Activated naive CD4-positive, alpha-beta T cell treated with anti-CD3 and anti-CD28 coated beads, Interleukin-2, amount 50 U/mL, for 16 hours (primary cell): ENCODE measurements around the gene HHAT.

Experiments used
- DNase-seq: peaks from one replicate; pipeline ENCODE4 v3.0.0-alpha.2; 2020

The HHAT gene

GRCh38 chr1:210499956-210500355 is 171.3 kb downstream of the HHAT start:
- DNase-seq = no peak

DNA sequence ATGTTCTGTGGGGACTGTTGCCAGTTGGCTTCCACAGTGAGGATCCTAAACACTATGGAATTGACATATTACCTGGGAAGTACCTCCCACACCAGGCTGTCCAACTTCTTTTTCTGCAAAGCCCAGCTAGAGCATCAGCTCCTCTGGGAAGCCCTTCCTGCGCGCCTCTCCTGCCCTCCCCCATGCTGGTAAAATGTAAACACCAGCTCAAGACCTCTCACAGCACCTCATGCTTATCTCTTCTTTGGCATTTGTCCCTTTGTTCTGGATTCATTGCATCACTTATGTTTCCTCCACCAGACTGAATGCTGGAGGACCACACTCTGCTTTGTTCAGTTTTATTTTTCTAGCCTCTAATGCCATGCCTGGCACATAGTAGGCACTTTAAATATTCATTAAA is 172.1 kb downstream of the HHAT start:
- DNase-seq = no peak

- DNase-seq = no peak
These were observed 175.6 kb downstream of the HHAT start for GRCh38 chr1:210504286-210504685.

GRCh38 chr1:210505601-210506496 is 177.1 kb downstream of the HHAT start:
- DNase-seq = no peak

GRCh38 chr1:210506689-210507088 is 178.0 kb downstream of the HHAT start:
- DNase-seq = no peak

GRCh38 chr1:210516092-210516656 is 187.5 kb downstream of the HHAT start:
- DNase-seq = no peak

DNA sequence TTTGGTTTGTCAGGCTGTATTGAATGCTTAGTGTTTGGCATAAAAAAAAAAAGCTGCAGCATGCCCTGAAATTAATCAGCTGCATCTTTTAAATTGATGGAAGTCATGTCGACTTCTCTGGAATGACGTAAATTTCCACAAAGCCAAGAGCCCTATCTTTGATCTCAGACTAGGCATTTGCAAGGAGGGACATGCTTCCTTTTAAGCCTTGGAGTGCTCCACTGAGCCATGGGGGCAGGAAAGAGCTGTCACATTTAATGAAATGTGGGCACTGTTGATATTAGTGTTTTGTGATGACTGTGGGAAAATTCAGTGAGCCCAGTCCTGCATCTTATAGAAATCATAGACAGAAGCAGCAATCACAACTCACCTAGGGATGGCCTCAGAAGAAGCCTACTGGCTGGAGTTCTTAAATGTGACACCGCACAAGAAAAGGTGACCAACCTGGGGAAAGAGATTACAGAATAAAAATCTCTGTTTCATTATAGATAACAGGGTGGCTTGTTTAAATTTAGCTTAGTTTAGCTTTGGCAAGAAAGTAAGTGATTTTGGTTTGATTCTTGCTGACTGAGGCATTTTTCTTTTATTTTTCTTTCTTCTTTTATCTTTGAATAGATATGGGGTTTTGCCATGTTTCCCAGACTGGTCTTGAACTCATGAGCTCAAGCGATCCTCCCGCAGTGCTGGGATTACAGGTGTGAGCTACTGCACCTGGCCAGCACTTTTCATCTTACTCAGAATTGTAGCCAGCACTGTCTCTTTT is 188.2 kb downstream of the HHAT start:
- no peak for DNase-seq

GRCh38 chr1:210523830-210524229 is 195.1 kb downstream of the HHAT start:
- no peak for DNase-seq

- DNase-seq = no peak
These were observed 197.2 kb downstream of the HHAT start for GRCh38 chr1:210525716-210526454.

DNA sequence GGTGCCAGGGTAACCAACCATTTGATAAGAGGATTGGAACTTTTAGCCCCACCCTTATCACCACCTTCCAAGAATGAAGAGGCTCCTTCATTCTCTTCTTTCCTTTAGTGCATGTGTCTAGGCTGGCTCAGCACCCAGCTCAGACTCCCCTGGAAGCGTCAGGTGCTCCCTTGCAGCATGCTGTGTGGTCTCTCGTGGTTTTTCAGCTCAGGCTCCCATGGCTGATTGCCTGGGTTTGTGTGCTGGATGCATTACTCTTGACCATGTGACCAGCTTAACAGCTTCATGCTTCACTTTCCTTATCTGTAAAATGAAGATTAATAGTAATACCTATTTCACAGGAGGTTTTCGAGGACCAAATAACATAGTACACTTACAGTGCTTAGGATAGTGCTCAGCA is 198.4 kb downstream of the HHAT start:
- DNase-seq = no peak

DNA sequence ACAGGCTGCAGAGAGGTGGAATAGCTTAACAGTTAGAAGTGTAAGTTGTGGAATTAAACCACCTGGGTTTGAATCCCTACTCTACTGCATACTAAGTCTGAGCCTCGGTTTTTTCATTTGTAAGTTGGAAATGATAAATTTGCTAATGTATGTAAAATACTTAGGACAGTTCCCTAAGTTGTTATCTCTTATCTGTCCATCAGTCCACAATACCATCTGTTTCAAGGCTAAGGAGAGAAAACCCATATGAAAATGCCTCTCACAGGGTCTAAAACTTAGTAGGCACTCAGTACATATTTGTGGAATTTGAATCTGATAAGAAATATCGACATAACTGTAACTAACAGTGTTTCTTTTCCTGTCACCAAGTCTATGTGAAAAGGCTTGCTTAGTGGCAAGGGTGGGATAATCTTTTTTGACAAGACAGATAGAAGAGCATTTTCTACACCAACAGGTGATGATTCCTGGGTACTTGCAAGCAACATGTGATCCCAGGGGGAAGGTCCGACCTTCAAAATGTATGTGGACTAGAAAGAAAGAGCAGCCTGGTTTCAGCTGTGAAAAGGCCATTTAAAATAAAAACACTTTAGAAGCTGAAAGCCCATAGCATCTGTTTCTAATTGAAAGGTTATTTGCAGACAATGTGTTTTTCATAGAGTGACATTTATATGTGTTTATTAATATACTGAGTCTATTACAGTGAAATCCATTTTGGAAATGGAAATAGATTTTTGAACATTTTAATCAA is 202.9 kb downstream of the HHAT start:
- DNase-seq = no peak

DNA sequence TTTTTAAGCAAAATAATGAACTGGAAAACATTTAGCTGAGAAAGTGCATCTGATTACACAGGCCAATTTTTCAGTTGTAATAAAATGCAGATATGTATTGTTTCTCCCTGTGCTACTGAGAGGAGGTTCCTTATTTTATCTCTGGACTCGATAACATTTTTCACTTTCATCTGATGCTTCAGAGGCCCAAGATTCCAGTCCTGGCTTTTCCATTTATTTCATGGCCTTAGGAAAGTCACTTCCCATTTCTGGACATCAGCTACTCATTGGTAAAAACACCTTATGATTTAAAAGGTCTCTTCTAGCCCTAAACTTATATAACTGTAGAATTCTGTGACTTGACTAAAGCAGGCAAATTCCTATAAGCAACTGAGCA is 203.5 kb downstream of the HHAT start:
- no peak for DNase-seq

DNA sequence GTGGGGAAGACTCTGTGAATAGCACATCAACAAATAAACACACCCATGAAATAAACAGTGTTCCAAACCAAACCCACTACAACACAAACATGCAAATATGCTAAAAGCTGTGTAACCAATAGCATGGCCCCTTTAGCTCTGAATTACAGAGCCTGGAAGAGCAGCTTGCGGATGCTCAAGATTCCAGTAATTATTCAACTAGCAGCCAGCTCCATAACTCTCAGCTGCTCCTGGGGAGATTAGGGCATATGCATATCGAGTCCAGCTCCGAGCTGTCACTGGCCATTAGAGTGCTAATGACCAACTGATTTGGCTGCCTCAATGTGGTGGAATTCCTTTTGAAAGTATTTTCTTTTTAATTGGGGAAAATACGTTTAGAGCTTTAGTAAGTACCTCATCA is 207.1 kb downstream of the HHAT start:
- no peak for DNase-seq

DNA sequence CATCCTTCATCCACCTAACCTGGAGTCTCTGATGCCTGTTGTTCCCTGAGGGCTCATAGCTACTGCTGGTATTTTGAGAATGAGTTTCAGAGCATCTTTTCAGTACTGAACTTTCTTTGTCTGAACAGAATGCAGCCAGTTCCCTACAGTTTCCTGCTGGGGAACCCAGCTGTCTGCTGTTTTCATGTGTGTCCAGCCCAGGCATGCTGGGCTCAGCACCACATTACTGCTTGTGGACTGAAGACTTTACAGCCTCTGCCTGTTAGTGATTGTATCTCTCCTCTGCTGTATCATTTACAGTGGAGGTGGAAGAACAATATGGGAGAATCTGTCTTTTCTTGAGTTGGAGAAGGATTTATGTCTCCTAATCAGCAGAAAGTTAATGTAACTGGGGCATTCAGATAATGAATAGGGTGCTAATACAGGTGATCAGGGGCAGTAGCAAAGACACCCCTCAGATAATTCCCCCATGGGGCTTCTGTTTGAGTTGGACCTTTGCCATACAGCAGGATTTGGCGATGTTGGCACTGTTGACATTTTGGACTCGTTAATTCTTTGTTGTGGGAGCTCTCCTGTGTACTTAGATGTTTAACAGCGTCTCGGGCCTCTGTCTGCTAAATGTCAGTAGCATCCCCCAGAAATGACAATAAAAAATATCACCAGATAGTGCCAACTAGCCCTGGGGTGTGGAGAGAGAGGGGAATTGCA is 207.7 kb downstream of the HHAT start:
- DNase-seq = no peak

DNA sequence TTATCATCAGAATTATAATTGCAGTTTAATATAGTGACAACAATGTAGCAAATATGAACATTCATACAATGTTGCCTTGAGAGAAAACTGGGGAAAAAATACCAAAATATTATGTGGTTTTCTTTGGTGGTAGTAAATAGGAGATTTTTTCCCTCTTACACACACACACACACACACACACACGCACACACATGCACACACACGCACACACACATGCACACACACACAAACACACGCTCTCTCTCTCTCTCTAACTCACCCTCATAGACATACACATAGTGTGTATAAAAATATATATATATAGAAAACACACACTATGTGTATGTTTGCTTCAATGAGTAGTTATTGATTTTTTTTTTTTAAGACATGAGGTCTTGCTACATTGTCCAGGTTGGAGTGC is 211.6 kb downstream of the HHAT start:
- DNase-seq = no peak

- DNase-seq = no peak
These were observed 213.1 kb downstream of the HHAT start for GRCh38 chr1:210541680-210542358.

GRCh38 chr1:210551899-210552298 is 223.2 kb downstream of the HHAT start:
- DNase-seq = no peak

GRCh38 chr1:210553711-210554110 is 225.0 kb downstream of the HHAT start:
- no peak for DNase-seq

DNA sequence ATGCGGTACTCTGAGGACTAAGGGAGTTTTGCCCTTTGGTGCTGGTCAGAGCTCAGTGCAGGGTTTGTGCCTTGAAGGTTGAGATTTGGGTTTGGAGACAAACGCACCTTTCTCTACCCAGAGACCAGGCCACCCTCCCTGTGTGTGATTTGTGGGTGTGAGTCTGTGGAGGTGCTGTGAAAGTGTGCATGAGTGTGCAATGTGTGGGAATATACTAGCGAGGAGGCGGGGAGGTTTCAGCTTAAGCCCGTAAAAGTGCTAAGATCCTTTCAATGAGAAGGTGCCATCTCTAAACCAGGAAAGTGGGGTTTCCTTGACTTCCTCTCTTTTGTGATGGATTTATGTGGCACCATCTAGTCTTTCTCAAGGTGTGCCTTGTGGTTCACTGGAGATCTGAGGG is 225.7 kb downstream of the HHAT start:
- no peak for DNase-seq

GRCh38 chr1:210556475-210556874 is 227.8 kb downstream of the HHAT start:
- DNase-seq = no peak

GRCh38 chr1:210557426-210558077 is 228.8 kb downstream of the HHAT start:
- DNase-seq = no peak
